ENCODE results near the gene VPS13D.
A peak's percentile ranks its signal among the peaks of the same experiment; 100 is the strongest.

VPS13D gene

GRCh38 chr1:12543740-12544154, 313.9 kb downstream of the VPS13D start:
- no peak for DNase-seq

GRCh38 chr1:12544357-12544756, 314.5 kb downstream of the VPS13D start:
- DNase-seq = no peak

GRCh38 chr1:12544992-12545391, 315.2 kb downstream of the VPS13D start:
- DNase-seq = no peak

DNA sequence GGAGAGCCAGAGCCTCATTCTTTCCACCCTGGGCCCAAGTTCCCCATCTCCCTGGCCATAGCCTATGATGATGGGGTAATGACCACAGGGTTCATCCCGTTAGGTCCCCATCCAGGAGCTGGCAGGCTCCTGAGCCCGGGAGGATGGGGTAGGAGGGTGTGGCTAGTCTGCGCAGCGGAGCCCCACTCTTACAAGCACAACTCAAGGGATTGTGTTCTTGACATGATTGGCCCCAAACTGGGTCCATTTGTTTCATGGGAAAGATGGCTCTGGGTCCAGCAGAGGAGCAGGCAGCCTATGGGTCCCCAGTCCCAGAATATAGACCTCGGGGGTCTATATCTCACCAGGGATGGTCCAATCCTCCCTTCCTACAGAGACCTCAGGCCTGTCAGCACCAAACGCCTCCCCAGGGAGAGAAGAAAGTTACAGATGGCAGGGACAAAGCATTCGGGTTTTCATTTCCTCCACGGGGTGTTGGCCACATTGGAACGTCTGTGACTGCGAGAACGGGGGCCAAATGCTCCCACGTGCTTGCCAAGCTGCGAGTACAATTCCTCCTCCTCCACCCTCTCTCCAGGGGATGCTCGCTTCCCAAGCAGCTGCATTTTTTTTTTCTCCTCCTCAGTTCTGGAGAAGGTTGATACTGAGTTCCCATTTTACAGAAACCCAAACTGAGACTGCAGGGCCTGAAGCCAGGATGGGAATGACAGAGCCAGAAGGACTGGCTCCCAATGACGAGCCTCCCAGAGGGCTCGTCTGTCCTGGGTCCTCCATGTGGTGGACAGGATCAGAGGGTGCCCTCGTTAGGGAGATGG, 317.1 kb downstream of the VPS13D start:
- DNase-seq = no peak

DNA sequence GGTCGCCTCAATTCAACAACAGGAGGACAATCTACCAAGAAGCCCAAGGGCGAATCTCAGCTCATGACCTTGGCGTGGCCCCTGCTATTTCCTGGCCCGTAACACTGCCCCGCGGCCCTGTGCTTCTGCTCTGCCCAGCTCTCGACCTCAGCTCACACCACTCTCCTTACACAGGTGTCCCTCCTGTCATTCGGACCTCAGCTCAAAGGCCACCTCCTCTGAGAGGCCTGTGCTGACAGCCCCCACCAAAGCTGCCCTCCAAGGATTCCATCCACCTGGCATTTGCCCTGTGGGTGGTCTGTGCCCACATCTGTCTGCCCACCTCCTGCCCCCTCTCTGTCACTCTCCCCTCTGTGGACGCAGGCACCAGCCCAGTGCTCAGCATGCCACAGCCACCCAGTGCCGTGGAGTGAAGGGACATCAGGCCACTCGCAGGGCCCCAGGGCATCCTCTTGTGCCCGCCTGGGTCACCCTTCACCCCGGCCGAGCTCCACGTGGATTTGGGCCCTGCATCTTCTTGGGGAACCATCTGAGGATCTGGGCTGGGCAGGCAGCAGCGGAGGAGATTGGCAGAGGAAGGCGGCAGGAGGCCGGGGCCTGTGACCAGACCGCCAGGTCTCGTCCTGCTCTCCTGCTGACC, 317.9 kb downstream of the VPS13D start:
- DNase-seq = no peak

- no peak for DNase-seq
These were observed 318.6 kb downstream of the VPS13D start for GRCh38 chr1:12548279-12548972.

- no peak for DNase-seq
These were observed 319.2 kb downstream of the VPS13D start for GRCh38 chr1:12548973-12549459.

DNA sequence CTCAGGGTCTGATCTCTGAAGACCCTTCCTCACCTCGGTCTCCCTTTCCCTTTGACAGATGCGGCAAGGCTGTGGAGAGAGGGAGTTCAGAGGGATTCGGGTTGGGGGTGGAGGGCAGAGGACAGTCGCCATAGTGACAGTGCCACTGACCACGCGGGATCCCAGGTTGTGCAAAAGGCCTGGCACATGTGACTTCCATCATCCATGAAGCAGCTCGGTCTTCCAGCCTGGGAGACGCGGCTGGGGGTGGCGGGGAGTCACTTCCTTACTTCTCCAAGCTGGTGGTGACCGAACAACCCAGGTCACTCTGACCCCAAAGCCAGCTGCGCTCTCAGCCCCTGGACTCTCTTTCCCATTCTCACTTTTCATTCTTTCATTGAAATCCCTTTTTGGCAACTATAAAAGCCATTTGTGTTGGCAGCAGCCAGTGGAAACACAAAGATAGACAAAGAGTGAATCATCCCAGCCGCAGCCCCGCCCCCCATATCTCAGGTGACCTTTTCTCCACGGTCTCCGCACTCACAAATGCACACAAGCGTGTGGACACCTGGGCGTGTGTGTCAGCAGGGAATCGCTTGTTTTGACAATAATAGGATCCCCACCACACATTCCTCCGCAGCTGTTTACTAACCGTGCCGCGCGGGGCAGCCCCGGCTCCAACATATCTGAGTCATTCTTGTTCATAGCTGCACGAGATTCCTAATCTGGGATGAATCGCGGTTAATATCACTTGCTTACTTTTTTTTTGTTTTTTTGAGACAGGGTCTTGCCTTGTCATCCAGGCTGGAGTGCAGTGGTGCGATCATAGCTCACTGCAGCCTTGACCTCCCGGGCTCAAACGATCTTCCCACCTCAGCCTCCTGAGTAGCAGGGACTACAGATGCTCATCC, 319.9 kb downstream of the VPS13D start:
- DNase-seq = peak; percentile 42

GRCh38 chr1:12551584-12551983, 321.8 kb downstream of the VPS13D start:
- DNase-seq = no peak

DNA sequence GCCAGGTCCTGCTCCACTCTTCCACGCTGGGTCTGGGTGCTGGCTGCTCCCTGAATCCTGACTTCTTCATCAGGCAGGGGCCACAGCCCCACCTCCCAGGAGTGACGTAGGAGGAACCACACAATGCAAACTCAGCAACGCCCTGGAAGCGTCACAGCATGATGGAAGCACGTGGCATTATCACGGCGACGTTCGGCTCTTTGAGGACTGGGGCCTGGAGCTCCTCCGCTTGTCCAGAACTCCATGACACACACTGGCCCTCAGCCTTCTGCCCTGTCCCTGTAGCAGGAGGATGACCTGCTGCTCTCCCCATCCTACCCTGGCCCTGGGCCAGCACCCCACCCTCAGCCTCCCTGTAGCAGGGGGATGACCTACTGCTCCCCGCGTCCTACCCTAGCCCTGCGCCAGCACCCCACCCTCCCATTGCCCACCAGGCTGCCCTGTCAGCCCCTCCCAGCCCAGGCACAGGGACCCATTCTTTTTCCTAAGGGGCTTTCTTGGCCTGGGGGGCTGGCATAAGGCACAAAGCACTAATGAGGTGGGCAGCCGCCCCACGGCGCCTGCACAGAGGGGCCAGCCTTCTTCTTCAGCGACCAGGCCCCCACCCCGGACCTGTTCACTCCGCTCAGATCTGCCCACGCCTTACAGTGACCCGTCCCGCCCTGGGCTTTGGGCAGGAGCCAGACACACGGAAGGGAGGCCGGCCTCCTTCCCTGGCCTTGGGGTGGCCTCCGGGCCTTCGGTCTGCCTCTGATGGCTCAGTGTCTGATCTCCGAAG, 322.5 kb downstream of the VPS13D start:
- no peak for DNase-seq

DNA sequence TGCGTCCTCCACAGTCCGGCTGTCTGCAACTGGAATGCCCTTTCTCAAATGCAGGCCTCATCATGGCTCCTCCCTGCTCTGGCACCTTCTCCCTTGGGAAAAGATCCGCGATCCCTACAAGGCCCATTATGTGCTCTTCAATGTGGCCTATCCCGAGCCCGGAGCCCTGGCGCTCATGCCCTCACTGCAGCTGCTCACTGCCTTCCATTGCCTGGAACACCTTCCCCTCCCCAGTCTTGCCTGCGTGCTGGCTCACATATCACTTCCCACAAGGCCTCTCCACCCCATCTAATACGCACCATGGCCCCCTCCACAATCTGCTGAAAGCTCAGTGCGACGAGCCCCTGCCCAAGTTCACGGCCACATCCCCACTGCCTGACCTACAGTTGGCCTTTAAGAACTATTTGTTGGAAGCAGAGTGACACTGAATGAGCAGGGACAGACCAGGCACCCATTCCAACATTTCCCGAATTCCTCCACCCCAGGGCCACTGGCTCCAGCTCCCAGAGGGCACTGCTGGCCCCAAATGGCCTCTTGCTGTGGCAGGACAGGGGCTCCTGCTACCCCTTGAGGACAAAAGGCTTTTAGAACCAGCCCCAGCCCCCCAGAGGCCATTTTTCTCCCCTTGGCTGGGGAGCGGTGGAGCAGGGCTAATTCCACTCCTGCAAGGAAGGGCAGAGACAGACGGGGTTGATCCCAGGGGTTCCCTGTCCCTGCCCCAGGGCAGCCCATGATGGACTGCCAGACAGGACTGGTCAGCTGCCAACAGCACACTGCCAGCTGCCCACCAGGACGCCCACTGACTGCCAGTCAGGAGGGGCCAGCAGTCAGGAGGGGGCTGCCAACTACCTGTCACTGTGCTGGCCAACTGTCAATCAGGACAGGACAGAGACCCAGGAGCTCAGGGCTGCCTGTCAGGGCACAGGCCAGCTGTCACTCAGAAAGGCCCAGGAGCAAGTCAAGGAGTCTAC, 323.4 kb downstream of the VPS13D start:
- no peak for DNase-seq

- DNase-seq = no peak
These were observed 324.1 kb downstream of the VPS13D start for GRCh38 chr1:12553963-12554362.

- no peak for DNase-seq
These were observed 324.9 kb downstream of the VPS13D start for GRCh38 chr1:12554521-12555305.

DNA sequence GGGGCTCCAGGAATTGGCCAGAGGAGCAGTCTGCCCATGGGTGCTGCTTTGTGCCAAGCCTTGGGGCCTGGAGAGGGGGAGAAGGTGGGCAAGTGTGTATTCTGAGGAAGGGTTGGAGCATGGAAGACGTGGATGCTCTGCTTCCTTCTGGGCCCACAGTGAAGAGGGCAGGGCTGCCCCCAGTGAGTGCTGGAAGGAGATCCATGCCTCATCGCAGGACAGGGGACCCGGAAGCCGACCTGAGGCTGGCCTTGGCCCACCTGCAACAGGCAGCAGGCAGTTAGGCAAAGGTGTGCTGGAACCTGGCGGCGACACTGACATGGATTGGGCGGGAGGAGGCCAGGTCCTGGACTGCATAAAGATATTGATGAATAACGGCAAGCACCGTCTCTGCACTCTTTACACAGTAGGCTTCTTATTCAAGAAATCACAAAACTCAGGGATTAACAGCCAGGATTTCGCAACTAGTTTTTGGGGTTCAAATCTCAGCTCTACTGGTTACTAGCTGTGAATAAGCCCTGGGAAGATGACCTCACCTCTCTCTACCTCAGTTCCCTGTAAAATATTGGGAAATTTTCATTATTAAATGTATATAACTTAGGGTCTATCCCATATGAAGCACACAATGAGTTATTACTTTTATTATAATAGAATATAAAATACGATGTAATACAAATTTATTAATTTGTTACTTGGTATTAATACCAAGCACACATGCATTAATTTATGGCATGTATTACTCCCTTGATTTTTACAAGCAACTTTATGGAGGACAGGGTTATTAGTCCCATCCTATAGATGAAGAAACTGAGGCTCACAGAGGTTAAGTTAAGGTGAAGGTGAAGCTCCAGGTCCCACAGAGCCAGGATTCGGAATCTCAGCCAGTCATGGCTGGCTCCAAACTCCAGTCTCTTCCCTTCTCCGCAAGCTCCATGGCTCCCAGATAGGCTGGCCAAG, 325.9 kb downstream of the VPS13D start:
- DNase-seq = no peak

DNA sequence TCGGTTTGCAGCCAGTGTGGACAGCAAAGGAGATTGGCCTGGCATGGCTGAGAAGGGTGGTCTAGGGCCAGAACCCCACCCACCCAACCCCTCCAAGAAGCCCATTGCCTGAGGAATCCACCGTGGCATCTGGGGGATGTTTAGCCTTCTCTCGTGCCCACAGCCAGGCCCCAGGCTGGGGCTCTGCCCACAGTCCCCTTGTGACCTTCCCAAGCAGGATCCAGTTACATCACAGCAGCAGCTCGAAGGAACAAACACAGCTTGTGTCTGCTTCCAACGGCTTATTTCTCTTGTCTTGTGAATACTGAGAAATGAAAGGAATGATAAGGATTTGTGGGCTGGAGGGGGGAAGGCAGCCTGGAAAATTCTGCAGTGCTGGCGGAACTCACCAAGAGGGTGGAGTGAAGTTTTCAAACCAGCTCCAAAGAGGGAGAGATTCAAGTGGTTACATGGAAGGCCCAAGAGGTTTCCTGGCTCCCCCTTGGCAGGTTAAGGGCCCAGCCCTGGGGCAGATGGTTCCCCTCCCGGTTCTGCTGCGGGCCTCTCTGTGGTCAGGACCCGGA, 326.6 kb downstream of the VPS13D start:
- no peak for DNase-seq

DNA sequence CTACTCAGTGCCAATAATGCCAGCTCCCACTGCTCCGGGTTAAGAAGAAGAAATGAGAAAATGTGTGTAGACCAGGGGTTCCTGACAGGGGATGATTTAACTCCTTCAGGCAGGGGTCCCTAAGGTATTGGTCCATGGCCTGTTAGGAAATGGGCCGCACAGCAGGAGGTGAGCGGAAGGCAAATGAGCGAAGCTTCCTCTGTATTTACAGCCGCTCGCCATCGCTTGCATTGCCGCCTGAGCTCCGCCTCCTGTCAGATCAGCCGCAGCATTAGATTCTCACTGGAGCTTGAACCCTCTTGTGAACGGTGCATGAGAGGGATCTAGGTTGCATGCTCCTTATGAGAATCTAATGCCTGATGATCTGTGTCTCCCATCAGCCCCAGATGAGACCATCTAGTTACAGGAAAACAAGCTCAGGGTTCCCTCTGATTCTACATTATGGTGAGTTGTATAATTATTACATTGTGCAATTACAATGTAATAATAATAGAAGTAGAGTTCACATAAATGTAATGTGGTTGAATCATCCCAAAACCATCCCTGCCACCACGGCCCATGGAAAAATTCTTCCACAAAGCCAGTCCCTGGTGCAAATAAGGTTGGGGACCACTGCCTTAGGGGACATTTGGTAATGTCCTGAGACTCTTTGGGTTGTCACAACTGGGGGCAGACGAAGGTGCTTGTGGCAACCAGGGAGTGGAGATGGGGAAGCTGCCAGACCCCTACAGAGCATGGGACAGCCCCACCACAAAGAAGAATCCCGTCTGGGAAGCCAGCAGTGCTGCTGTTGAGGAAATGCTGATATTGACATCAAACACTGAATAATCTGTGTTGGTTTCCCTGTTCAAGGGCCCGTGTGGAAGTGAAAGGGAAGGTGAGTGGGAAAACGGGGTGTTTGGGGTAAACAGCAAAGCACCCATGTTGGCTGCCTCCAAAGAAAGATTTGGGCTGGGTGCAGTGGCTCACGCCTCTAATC, 327.4 kb downstream of the VPS13D start:
- DNase-seq = no peak

DNA sequence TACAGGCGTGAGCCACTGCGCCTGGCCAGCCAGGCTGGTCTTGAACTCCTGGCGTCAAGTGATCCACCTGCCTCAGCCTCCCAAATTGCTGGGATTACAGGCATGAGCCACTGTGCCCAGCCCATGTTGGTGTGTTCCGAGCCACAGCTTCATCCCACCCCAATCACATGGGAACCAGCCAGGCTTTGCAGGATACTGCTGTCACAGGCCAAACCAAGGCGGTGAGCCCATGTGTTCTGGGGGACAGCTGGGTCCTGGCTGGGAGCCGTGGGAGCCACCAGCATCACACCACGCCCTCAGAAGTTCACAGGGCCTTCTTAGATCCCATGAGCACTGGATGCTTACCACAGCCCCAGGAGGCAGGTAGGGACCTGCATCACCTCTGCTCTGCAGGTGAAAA, 331.3 kb downstream of the VPS13D start:
- no peak for DNase-seq

Measured in NCI-H146 (cell line).